ENCODE results near the gene IFT122.
"Not testable (repeated sequence)": the region's sequence is repeated elsewhere in the genome, so short reads cannot be mapped to it uniquely, and the experiment has no call there.

IFT122 gene

DNA sequence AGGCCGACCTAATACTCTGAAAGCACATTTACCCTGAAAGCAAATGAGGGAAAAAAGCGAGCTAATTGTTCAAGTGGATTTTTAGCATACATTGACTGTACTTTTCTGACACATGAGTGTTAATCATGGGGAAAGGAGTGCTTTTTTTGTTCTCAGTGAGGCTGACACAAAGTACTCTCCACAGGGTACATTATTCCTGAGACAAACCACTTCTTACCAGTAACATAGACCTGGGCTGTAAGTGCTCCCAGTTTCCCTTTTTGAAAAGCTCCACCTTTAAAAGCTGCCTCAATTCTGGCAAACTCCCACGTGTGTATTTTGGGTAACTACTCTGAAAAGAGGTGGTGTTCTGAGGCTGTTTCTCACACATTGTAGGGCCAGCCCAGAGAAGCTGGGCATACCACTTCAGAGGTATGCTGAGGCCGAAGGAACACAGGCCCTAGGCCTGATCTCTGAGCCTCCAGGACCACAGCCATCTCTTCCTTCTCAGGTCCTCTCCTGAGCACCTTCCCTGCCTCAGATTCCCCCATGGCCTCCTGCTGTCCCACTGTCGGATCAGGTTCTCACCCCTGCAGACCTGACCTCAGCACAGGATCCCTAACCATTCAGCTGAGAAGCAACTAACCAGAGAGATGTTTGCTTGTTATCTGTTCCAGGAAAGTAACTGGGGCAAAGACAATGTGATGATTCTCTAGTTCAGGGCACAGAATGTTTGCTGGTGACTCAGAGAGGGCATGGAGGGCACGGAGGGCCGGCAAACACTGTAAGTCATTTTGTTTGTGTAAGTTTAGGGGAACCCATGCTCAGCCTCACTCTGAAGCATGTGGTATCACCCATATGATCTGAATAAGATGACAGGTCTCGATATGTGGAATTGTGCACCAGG lies 58.8 kb downstream of the IFT122 start:
- DNase-seq: not testable (repeated sequence)

DNA sequence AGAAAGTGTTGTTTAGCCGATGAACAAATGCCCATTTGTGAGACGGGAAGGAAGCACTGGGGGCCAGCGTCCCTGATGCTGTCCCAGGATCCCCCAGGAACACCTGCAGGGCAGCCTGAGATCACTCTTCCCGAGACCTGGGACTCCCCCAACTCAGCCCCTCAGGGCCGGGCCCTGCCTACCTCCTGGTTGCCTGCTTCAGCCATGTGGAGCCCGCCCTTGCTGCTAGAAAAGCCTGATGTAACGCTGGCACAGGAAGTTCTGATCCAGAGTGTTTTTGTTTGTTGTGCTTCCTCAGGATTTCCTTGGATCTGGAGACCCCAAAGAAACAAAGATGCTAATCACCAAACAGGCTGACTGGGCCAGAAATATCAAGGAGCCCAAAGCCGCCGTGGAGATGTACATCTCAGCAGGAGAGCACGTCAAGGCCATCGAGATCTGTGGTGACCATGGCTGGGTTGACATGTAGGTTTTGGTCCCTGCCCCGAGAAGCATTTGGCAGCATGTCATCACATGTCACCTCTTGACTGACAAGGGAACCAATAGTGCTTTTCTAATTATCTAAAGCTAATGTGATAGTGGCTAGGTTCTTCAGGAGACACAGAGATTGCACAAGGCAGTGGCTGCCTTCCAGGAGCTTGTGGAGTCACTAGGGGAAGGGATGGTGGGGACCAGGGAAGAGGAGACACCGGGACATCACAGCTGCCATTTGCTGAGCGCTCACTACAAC lies 59.7 kb downstream of the IFT122 start:
- DNase-seq: not testable (repeated sequence)

DNA sequence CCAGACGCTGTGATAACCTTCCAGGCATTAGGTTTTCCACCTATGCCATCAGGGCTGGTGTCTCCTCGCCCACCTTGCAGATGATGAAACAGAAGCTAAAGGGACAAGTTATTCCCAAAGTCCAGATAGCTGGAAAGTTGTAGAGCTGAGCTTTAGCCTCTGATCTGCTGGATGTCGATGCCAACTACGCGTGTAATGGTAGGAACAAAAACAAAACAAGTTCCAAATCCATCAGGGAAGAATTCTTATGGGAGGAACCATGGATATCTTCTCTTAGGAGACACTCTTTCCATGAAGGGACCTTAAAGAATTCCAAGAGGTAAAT lies 60.3 kb downstream of the IFT122 start:
- no peak for DNase-seq

DNA sequence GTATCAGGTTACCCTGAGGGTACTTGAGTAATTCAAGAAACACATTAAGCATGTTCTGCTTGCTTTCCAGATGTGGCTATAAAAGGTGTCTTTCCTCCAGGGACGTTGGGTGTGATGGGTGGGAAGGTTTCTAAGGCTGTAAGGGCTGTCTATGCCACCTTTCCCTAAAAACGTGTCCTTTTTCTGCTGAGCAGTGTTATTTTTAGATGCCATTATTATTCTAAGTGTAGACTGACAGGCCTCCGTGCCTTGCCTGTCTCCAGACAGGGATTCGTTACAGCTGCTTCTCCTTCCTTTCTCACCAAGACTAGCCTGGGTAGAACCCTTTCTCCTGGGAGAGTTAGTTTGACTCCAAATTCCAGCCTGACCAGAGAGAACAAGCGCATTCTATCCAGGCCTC lies 61.6 kb downstream of the IFT122 start:
- DNase-seq: peak in 2 of 3 experiments; percentile 43 to 65

DNA sequence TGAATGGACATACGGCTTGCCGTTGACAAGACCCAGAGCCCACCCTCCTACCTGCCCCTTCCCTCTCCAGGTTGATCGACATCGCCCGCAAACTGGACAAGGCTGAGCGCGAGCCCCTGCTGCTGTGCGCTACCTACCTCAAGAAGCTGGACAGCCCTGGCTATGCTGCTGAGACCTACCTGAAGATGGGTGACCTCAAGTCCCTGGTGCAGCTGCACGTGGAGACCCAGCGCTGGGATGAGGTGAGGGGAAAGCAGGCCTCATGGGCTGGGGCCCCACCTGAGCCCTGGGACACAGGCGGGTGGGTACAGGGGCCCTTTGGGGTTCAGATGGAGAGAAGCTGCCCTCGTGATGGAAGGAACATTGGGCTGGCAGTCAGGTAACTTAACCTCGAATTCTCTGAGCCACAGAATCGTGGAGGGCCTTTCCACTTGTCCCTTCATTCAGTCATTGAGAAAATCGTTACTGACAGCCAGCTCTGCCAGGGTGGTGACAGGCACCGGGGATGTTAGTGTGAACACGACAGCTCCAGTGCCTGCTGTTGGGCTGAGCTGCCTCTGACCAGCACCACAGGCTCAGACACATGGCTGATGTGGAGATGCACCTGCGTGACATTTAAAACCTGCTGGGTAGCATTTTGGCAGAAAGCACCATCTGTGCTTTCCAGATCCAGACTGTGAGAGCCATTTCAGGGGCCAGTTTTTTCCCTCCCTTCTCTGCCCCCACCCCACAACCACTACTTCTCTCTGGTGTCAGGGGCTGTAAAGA lies 62.8 kb downstream of the IFT122 start:
- peak; percentile 15 to 95 (median 84) for DNase-seq

DNA sequence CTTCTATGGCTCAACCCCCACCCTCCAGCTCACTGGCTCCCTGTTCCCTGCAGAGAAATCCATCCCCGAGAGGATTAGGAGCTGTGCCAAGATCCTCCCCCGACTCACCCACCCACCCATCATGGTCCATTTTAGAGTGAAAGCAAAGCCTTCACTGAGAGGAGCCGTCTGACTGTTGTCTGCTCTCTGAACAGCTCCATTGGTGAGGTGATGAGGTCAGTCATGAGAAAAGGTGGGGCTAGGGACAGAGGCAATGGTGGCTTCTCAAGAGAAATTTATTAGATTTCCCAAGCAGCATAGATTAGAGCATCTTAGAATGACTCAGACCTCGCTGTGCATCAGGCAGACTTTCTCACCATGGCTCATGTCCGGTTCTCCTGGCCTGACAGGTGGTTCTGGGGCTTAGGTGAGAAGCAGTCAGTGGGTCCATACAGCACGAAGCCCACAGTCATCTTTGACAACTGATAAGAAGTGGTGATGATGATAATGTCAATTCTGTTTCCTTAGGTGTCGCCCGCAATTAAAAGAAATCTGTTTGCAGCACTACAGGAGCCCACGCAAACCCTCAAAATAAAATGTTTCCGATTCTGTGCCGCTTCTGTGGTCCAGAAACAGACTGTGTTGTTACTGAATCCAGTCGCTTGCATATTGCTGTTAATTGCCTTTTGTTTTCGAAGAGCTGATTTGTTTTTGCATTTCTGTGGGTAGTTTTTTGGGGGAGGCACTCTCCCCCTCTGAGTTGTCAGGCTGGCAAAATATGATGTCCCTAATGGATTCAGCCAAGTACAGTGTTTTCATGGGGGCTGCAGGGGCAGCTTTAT lies 63.7 kb downstream of the IFT122 start:
- DNase-seq: peak in 2 of 3 experiments; percentile 84 to 95

DNA sequence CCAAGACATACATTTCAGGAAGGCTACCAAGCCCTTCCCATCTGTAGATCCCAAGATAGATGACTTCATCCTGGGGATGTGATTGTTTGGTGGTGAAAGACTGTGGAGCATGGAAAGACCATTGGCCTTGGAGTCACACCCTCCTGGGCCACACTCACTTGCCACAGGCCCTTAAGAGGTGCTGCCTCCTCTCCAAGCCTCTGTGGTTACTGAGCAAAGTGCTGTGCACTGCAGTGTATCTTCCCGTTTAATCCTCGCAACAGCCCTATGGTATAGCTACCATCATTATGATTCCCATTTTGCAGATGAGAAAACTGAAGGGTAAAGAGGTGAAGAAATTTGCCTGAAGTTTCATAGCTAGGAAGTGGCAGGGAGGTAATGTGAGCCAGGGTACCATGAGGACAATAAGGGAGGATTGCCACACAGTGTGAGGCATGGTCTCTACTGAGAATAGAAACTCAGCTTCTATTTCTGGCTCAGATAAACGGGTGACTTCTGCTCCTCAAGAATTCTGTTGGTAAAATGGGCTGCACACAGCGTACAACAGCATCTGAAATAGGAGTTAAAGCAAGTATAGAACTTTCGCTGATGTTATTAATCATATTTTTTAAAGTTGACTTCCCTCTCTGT lies 64.6 kb downstream of the IFT122 start:
- no peak for DNase-seq

DNA sequence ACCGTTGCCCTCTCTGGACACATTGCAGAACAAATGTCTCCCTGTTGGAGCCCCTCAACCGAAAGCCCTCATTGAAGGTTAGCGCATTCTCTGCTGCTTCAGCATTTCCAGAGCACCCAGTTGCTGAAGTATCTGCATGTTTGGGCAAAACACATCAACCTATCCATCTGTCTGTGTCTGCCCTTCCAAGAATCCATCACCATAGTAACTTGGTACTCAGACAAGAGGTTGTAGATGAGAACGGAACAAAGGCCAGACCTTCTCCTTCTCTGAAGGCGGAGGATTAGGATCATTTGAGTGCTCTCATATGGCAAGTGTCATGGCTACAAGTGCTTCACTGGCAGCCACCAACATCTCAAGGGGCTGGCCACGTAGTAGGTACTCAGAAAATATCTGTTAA lies 65.3 kb downstream of the IFT122 start:
- DNase-seq: peak; percentile 30 to 74 (median 73)

DNA sequence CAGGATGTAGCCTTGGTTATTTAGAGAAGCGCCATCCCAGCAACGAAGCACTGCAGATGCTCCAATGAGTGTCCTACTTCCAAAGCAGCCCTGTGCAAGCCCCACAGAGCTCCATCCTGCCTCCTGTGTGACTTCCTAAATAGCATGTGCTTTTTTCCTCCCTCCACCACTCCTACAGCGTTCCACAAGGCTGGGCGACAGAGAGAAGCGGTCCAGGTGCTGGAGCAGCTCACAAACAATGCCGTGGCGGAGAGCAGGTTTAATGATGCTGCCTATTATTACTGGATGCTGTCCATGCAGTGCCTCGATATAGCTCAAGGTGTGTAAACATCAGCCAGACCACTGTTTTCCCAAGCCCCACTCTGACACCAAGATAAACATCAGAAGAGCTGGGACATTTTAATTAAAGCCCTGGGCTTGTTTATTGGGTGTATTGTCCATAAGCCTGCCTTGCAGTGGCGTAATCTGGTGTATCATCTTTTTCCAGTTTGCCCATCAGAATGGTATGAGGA lies 66.3 kb downstream of the IFT122 start:
- peak; percentile 40 to 99 (median 93) for DNase-seq

DNA sequence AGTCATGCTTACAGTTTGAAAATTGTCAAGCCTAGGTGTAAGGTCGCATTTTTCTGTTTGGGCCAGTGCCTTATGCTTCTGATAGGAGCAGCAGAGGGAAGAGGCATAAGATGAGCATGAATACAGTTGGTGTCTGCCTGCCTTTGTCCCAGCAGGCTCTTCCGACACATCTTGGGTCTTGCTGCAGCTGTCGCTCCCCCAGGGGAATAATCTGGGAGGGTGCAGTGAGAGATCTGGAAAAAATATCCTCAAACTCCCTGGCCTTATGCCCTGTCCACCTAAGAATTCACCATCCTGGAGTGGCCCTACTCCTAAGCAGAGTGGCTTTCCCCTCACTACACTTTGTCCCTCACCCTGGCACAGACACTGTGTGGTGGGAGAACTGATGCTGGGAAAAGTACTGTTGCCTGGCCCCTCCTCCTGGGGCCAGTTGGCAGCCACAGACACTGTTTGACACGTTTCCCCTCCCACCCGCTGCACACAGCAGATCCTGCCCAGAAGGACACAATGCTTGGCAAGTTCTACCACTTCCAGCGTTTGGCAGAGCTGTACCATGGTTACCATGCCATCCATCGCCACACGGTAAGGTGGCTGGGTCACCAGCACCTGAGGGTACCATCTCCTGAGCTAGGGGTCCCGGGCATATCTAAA lies 67.3 kb downstream of the IFT122 start:
- peak in 1 of 3 experiments; percentile 56 for DNase-seq

DNA sequence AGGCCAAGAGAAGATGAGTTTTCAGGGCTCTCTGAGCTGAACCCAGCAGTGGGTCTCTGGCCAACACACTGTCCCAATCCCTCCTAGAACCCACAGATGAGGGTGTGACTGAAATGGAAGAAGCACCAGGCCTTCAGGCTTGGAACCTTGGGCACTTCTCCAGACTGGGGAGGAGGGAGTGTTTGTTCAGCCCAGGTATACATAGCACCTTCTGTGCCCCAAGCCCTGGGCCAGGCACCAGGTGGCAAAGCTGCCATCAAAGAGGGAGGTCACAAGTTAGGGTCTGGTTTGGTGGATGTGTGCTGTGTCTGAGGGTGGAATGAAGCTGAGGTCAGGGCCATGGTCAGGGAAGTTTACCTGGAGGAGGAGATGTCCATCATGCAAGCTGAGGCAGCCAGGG lies 72.6 kb downstream of the IFT122 start:
- no peak for DNase-seq

DNA sequence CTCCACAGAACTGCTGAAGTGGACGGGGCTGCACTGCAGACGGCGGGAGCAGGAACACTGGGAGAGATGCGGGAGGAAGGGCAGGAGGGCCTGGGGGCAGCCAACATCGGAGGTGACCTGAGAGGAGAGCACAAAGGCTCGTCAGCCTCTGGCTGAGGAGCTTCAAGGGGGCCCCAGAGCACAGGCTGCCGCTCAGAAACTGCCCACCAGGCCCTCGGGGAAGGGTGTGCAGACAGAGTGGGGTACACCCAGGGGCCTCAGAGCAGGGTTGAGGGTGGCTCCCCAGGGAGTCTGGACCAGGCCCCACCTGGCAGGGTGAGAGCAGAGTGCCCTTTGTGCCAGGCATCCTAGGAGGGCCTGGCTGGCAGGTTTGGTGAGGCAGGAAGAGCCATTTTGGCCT lies 73.7 kb downstream of the IFT122 start:
- no peak for DNase-seq

DNA sequence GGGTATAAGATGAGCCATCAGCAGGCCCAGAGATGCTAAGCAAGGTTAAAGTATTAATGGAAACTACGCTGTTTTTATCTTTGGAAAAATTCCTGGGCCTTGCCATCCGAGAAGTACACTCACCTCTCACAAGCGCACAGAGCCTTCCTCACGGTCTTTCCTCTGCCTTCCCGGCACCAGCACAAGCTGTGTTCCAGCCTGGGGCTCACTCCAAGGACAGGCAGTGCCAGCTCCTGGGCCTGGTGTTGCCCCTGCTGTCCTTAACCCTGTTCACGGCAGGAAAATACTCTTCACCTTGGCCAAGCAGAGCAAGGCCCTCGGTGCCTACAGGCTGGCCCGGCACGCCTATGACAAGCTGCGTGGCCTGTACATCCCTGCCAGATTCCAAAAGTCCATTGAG lies 74.1 kb downstream of the IFT122 start:
- DNase-seq: no peak

DNA sequence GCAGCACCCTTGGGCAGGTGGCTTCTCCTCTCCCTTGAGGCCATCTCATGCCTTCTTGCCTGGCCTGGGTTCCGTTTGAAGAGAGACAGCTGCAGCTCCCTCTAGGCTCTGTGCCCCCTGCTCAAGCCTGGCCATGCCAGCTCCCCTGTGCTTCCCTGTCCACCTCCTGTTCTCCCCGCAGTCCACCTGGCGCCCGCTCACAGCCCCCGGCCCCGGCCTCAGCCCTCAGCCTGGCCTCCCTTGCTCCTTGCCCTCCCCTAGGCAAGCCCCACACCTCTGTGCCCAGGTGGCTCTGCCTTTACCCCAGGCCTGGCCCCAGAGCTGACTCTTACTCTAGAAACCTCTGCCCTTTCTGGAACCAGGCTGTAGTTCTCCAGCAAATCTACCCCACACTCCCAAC lies 74.5 kb downstream of the IFT122 start:
- no peak for DNase-seq

DNA sequence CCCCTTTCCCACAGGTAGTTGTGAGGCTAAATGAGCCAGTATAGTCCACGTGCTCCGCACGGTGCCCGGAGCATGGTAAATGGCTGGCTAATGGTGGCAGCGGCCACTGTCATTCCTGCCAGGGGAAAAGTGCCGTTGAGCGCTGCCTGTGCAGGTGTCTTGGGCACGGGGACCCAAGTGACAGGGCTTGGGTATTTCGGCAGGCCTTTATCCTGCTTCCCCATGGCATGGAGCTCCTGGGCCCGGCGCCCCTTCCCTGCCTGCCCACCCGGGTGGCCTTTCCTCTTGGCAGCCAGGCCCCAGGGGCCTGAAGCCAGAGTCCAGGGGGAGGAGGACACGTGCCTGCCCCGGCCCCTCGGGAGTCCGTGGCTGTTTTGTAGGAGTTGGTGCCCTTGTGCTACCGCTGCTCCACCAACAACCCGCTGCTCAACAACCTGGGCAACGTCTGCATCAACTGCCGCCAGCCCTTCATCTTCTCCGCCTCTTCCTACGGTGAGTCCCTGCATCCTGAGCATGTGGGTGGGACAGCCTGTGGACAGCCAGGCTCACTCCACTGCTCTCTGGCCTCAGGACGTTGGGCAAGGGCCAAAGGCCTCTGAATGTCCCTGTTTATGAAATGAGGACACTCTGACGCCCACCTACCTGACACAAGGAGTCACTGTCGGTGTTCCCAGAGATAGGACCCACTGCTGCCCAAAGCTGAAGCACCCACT lies 75.2 kb downstream of the IFT122 start:
- not testable (repeated sequence) for DNase-seq

DNA sequence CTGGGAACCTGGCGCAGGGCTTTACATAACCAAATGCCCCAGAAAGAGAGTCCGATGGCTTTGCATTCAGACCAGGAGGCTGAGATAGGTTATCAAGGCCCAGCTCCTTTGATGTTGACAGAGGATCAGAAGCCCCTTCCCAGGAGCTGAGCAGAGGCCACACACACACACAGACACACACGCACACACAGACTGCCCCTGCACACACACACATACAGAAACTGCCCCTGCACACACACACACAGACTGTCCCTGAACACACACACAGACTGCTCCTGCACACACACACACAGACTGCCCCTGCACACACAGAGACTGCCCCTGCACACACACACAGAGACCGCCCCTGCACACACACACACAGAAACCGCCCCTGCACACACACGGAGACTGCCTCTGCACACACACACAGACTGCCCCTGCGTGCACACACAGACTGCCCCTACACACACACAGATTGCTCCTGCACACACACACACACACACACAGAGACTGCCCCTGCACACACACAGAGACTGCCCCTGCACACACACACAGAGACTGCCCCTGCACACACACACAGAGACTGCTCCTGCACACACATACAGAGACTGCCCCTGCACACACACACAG lies 75.9 kb downstream of the IFT122 start:
- not testable (repeated sequence) for DNase-seq

DNA sequence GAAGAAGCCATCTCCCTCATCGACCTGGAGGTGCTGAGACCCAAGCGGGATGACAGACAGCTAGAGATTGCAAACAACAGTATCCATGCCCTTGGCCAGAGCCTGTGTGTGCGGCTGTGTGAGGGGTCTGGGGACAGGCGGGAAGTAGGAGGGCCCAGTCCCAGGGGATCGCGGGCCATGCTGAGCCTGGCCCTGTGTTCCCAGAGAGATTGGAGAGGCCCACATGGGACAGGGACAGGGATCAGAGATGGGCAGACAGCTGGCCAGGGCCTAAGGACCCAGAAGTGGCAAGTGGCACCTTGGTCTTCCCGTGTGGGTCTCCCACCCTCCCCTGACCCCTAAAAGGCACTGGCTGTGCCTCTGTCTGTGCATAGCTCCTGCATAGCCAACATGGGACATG lies 77.5 kb downstream of the IFT122 start:
- DNase-seq: no peak

DNA sequence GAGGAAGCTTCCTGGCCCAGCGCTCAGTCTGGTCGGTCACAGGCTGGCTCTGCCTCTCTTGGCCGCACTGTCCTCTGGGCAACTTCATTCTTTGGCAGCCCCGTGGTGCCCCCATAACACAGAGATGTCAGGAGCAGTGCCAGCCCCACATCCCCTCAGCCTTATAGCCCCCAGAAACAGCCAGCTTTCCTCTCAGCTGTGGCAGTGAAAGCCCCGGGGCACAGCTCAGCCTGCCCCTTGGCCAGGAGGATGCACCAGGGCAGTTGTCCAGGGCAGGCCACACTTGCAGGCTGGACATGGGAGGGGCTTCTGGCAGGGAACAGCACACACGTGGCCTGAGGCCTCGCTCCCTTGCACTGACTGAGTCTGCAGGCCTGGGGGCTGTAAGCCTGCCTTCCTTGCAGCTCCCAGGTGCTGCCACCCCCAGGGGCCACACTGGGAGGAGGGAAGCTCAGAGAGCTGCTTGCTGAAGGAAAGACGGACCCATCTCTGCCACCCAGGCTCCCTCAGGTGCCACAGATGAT lies 78.1 kb downstream of the IFT122 start:
- DNase-seq: no peak

DNA sequence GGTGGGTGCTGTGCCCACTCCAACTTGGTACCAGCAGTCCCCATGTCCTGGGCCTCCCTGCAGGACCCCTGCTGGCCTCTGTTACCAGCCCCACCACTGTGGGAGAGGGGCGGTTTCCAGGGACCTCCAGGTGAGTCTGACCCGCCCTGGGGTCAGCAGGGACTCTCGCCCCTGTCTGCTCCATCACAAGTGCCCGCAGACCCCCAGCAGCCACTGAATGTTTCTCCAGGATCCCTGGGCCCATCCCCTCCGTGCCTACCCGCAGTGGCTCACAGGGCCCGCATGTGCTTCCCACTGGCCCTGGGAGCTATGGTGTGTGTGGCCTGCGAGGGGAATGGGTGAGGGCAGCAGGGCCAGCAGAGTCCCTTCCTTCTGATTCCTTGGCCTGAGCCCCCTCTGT lies 78.6 kb downstream of the IFT122 start:
- no peak for DNase-seq

DNA sequence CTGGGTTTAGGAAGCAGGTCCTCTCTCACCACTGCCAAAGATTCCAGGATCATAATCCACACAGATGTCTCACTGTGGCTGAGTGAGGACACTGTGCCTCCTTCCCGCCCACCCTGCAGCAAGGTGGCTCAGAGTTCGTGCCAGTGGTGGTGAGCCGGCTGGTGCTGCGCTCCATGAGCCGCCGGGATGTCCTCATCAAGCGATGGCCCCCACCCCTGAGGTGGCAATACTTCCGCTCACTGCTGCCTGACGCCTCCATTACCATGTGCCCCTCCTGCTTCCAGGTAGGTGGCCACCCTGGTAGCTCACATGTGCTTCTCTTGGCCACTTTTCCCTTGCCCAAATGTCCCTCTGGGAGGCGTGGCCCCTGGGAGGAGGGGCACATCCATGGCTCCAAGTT lies 79.4 kb downstream of the IFT122 start:
- DNase-seq: no peak
